GM13976 (cell line): Measurements from ENCODE around the gene PRPSAP2.
A peak's percentile ranks its signal among the peaks of the same experiment; 100 is the strongest.
"Not testable (repeated sequence)": the region's sequence is repeated elsewhere in the genome, so short reads cannot be mapped to it uniquely, and the experiment has no call there.

Experiments
- DNase-seq: peaks from one replicate; pipeline ENCODE4 v3.0.0; 2012; ENCODE audit warnings: low spot score
- in situ Hi-C: fragments of 300-500 bp; cut with MboI; formaldehyde crosslinking; loops from one replicate; pipeline ENCODE4 v1.12.0; 2022; ENCODE audit warnings: low sequenced_read_pairs, mixed read lengths, inconsistent platforms; ENCODE audit not compliant: unreplicated experiment
- TF ChIP-seq, protein P1 (sequence below): IDR thresholded peaks from 2 replicates; pipeline ENCODE4 v1.5.1; 2012; ENCODE audit warnings: borderline replicate concordance, mild to moderate bottlenecking; ENCODE audit not compliant: insufficient read depth; ENCODE audit errors: extremely low read depth, missing control alignments, control extremely low read depth

The PRPSAP2 gene, protein sequence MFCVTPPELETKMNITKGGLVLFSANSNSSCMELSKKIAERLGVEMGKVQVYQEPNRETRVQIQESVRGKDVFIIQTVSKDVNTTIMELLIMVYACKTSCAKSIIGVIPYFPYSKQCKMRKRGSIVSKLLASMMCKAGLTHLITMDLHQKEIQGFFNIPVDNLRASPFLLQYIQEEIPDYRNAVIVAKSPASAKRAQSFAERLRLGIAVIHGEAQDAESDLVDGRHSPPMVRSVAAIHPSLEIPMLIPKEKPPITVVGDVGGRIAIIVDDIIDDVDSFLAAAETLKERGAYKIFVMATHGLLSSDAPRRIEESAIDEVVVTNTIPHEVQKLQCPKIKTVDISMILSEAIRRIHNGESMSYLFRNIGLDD

GRCh38 chr17:18857864-18858566, at the start of gene PRPSAP2:
Gene PRPSAP2, plus strand, starts transcription at chr17:18858131. Its CDS starts 7,703 bp downstream, at chr17:18865834.
- in situ Hi-C loops, result no loop called here

GRCh38 chr17:18815924-18816323, 42.0 kb upstream of the PRPSAP2 start:
- in situ Hi-C loops, result loop anchor here (25.0 kb wide), 1 partner anchor 121 kb away; no protein-coding TSS in a partner anchor
- not testable (repeated sequence) for DNase-seq

More at GRCh38 chr17:18857864-18858566, at the start of gene PRPSAP2:
- TF ChIP-seq, protein P1, sequence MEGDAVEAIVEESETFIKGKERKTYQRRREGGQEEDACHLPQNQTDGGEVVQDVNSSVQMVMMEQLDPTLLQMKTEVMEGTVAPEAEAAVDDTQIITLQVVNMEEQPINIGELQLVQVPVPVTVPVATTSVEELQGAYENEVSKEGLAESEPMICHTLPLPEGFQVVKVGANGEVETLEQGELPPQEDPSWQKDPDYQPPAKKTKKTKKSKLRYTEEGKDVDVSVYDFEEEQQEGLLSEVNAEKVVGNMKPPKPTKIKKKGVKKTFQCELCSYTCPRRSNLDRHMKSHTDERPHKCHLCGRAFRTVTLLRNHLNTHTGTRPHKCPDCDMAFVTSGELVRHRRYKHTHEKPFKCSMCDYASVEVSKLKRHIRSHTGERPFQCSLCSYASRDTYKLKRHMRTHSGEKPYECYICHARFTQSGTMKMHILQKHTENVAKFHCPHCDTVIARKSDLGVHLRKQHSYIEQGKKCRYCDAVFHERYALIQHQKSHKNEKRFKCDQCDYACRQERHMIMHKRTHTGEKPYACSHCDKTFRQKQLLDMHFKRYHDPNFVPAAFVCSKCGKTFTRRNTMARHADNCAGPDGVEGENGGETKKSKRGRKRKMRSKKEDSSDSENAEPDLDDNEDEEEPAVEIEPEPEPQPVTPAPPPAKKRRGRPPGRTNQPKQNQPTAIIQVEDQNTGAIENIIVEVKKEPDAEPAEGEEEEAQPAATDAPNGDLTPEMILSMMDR, result no peak
- peak; percentile 97 for DNase-seq

- in situ Hi-C loops, result loop anchor here (25.0 kb wide), 1 partner anchor 121 kb away; no protein-coding TSS in a partner anchor
- TF ChIP-seq, protein P1, result peak; percentile 54
- DNase-seq, result not testable (repeated sequence)
Measured at GRCh38 chr17:18816489-18817371, 41.2 kb upstream of the PRPSAP2 start.

DNA sequence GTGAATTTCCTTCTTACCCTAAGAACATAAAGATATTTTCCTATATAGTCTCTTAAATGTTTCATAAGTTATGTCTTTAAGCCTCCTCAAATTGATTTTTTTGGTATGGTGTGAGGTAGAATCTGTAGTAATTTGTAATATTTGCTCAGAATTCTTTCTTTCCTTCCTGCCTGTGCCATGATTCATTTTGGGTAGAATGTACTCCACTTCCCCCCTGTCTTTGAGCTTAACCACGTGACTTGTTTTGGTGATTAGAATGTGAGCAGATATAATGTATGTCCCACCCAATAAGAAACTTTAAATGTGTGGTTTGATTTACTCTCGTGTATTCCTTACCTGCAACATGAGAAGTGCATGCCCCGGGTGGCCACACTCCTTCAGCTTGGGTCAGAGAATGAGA, 36.5 kb upstream of the PRPSAP2 start:
- in situ Hi-C loops, result loop anchor here (25.0 kb wide), 1 partner anchor 116 kb away; no protein-coding TSS in a partner anchor
- DNase-seq, result not testable (repeated sequence)

DNA sequence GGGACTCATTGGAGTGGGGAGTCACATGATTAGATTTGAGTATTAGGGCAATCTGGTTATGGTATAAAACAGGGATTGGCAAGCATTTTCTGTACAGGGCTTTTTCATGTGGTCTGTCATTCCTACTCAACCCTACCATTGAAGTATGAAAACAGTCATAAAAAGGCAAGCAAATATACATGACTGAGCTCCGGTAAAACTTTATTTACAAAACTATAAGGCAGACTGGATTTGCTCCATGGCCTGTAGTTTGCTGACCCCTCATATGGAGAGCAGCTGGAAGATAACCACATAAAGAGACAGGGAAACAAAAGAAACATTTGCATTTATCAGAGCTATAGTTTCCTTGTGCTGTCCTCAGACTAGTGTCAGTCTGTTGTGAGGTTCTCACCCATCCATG, 30.3 kb upstream of the PRPSAP2 start:
- in situ Hi-C loops, DNase-seq: not testable (repeated sequence)

GRCh38 chr17:18848501-18848900, 9.4 kb upstream of the PRPSAP2 start:
- TF ChIP-seq, protein P1, result no peak
- in situ Hi-C loops, result no loop called here
- DNase-seq, result no peak

- TF ChIP-seq, protein P1, result no peak
- no peak for DNase-seq
- in situ Hi-C loops, result no loop called here
Measured at GRCh38 chr17:18850679-18851078, 7.3 kb upstream of the PRPSAP2 start.
